ENCODE measurements around the gene PNLDC1.
"Not testable (repeated sequence)": the region's sequence is repeated elsewhere in the genome, so short reads cannot be mapped to it uniquely, and the experiment has no call there.

PNLDC1 gene

DNA sequence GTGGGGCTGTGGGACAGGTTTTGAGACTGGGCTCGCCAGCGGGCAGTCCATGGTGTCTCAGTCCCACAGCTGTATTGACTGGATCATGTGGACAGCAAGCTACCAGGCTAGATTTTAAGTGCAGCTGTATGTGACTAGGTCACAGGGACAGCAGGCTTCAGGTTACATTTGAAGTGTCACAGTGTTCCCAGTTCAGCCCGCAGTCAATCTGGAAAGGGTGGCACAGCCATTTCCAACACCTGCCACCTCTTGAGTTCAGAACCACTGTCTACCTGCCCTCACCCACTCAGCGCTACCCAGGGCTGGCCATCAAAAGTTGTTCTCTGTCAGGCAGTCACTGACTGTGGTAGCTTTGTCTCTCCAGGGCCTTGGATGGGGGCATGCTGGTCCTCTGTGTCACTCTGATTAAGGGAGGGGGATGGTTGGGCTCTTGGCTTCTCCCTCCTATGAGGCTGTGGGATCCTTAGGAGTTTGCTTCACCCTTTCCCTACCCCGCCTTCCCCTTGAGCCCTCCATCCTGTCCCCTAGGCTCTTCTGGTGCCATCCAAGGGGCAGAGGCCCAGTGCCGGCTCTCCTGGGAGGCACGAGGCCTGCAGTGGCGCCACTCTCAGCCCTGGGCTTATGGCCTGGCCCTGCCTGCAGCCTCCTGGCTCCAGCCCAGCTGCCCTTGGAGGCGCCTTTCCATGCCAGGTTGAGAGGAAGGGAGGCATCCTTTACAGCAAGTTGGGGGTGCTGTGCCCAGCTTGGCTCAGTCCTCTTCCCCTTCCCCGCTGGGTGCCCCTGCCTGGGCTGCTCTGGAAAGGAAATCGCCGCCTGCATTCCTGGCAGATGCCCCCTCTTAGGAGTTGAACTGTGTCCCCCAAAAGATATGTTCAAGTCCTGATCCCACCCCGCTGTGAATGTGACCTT is 44.9 kb downstream of the PNLDC1 start:
- in situ Hi-C loops (cut with MboI; ENCODE audit: low sequenced_read_pairs) = no loop called here

DNA sequence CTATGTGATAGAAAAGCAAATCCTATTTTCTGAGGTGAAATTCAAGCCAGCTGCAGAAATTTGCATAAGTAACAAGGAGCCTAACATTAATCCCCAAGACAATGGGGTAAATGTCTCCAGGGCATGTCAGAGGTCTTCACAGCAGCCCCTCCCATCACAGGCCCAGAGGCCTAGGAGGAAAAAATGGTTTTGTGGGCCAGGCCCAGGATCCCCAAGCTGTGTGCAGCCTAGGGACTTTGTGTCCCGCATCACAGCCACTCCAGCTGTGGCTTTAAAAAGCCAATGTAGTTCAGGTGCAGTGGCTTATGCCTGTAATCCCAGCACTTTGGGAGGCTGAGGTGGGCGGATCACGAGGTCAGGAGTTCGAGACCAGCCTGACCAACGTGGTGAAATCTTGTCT is 48.5 kb downstream of the PNLDC1 start:
- in situ Hi-C loops (cut with MboI; ENCODE audit: low sequenced_read_pairs) = not testable (repeated sequence)

DNA sequence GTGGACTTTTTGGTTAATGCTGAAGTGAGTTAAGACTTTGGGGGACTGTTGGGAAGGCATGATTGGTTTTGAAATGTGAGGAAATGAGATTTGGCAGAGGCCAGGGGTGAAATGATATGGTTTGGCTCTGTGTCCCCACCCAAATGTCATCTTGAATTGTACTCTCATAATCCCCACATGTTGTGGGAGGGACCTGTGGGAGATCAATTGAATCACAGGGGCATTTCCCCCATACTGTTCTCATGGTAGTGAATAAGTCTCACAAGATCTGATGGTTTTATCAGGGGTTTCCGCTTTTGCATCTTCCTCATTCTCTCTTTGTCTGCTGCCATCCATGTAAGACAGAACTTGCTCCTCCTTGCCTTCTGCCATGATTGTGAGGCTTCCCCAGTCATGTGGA is 49.8 kb downstream of the PNLDC1 start:
- in situ Hi-C loops (cut with MboI; ENCODE audit: low sequenced_read_pairs) = not testable (repeated sequence)

GRCh38 chr6:159852877-159853276 is 52.8 kb downstream of the PNLDC1 start:
- in situ Hi-C loops (cut with MboI; ENCODE audit: low sequenced_read_pairs) = no loop called here

DNA sequence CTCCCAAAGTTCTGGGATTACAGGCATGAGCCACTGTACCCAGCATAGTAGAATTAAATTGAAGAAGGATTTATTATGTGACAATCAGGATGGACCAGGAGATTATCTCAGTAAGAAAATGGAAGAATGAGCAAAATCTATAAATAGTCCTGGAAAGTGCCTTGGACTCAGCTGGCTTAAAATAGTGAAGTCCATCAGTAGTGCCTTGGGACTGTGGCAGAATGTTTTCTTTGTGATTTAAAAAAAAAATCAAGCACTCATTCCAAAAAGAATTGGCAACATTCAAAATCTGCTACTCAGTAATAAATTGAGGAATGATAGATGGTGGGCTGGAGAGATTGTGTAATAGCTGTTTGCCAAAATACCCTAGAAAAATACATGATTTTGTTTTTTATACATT is 53.7 kb downstream of the PNLDC1 start:
- in situ Hi-C loops (cut with MboI; ENCODE audit: low sequenced_read_pairs) = no loop called here

DNA sequence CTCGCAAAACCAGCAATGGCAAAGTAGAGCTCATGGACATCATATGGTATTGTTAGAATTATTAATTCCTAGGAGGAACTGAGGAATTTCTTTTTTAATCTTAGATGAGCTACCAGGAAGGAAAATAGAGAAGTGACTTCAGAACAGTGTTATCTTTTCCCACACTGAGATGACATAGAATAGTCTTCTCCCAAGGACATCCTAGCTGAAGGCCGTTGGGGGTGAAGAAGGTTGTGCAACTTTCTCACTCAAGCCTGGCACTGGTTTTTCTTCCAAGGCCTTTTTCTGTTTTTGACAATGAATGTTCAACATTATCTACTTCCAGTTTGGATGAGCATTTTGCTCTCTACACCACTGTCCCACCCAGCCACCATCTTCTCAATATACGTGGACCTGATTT is 54.9 kb downstream of the PNLDC1 start:
- in situ Hi-C loops (cut with MboI; ENCODE audit: low sequenced_read_pairs) = no loop called here

DNA sequence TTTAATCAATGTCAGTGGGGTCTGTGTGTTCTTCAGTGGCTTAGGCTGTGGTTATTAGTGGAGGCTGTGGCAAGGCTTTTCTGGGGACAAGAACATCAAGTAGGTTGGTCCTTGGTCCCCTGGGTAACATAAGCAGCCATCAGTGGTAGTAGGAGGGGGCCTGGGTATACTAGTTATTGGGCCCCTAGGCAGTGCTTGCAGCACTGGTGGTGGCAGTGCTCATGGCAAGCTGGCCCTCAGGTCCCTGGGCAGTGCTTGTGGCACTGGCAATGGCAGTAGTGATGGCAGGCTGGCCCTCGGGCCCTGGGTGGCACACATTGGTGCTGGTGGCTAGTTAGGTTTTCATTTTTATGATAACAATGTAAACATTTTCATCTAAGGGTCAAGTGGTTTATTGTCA is 58.2 kb downstream of the PNLDC1 start:
- in situ Hi-C loops (cut with MboI; ENCODE audit: low sequenced_read_pairs) = no loop called here

DNA sequence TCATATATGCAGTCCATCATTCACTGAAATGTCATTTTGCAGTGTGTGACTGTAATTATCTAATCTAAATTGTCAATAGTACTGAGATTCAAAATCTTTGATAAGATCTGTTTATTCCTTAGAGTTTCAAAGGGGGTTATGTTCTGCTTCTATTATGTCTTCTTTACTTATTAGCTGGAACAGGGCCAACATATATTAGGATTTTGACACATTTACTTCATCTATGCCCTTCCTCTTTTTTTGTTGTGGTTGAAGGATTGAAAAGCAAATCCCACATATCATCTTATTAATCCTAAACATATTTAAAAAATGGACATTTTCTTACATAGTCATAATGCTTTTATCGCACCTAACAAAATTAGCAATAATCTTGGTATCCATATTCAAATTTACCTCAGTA is 60.4 kb downstream of the PNLDC1 start:
- in situ Hi-C loops (cut with MboI; ENCODE audit: low sequenced_read_pairs) = no loop called here

GRCh38 chr6:159862103-159862502 is 62.0 kb downstream of the PNLDC1 start:
- in situ Hi-C loops (cut with MboI; ENCODE audit: low sequenced_read_pairs) = no loop called here

DNA sequence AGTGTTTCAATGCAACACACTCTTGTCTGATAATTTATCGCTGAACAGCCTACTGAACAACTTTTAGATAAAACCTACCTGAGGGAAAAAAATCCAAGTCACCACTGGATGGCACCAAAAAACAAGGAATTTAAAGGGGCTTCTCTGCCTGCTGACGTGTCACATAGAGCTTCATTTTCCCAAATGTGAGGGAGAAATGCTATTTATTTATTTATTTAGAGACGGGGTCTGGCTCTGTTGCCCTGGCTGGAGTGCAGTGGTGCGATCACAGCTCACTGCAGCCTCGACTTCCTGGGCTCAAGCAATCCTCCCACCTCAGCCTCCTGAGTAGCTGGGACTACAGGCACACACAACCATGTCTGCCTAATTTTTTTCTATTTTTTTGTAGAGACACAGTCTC is 63.3 kb downstream of the PNLDC1 start:
- in situ Hi-C loops (cut with MboI; ENCODE audit: low sequenced_read_pairs) = not testable (repeated sequence)

DNA sequence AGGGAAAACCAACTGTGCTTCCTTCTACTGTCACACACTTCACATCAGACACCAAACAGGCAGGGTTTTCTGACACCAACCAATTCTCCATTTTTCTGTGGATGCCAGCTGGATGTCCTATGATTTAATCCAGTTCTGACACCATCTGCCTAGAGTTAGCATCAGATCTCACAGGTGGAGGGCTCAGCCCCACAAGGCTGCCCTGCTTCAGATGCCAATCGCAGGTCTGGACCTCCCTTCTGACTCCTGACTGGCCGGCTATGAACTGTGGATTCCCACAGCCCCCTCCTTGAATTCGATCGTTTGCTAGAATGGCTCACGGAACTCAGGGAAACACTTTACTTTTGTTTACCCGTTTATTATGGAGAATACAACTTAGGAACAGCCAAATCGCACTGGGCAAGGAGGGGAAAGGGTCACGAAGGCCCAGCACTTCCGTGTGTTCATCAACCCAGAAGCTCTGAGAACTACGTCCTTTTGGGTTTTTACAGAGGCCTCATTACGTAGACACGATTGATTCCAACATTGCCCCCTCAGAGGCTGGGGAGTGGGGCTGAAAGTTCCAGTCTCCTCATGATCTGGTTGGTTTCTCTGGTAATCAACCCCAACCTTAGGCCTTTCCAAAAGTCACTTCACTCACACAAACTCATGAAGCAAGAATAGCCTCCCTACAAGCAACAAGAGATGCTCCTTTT is 65.3 kb downstream of the PNLDC1 start:
- in situ Hi-C loops (cut with MboI; ENCODE audit: low sequenced_read_pairs) = no loop called here

DNA sequence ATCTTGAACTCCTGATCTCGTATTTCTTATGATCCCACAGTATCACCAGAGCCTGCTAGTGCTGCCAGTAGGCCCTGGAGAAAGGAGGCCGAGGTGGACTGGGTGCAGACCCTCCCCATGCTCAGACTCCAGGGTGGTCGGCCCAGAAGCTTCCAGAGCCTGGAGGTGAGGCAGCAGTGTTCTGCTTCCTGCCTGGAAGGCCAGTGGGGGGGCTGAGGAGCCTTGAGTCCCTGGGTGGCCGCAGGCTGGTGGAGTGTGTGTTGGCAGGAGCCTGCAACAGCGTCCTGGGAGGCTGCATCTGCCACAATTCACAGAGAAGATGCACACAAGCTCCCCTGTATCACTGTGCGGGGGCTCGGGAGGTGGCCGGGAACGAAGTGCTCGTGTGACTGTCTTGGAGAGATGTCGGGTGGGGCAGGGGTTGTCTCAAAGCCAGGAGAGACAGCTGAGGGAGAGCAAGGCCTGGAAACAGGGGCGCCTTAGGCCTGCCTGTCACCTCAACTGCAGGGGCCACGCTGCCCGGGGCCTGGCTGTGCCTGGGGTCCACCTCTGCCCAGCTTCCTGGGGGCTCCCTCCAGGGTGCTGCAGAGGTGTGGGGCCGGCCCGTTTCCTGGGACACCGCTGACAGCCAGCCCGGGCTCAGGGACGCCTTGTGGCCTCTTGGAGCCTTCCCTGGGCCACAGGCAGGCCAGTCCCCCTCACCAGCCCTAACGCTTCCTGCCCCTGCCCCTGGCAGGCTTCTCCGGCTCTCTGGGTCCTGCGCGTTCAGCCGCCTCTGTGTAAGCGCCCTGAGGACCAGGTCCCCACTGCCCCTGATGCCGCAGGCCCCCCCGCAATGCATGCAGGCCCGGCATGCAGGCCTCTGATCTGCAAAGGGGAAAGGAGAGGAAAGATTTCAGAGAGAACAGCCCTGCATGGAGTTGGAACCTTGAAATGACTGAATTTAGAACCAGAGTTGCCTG is 66.5 kb downstream of the PNLDC1 start:
- in situ Hi-C loops (cut with MboI; ENCODE audit: low sequenced_read_pairs) = no loop called here

Data from HL-60/S4 (cell line).